K562 (cell line): ENCODE measurements around the gene RASD2. TPM values are rescaled to one million over a fixed set of nuclear protein-coding genes. Genes with fewer than 3 reads are reported as not detected.

ENCODE experiments used
- ATAC-seq: fragments of 200-7000 bp; cut with Tn5 transposase; 3 replicates; pipeline ENCODE4 v1.9.1; 2020; ENCODE audit warnings: moderate library complexity
- BruUV-seq: library from RNA; stranded (reverse); fragments of 400-500 nt; replicated peaks from 2 replicates; lab custom pipeline; 2021; lab: Mats Ljungman, UMichigan
- CTCF ChIA-PET: fragments of 300-600 bp; formaldehyde crosslinking; extraction: SDS; loops from one replicate; lab custom pipeline; 2021; ENCODE audit warnings: low intra/inter-chr PET ratio; lab: Yijun Ruan, JAX
- POLR2A ChIA-PET: fragments of 300-600, 350-650 bp; sonication (Branson Sonifier 250); formaldehyde crosslinking; extraction: SDS; loops from one replicate; lab custom pipeline; 2021; ENCODE audit warnings: antibody characterized with exemption, inconsistent platforms; lab: Yijun Ruan, JAX
- DNase-seq, 4 experiments: peaks; one replicate each; pipeline versions ENCODE4 v3.0.0 to v3.0.0-alpha.2; 2011 to 2018; ENCODE audit warnings: low spot score in 3 of 4, mixed read lengths in 3 of 4; ENCODE audit errors: extremely low read depth in 1 of 4
- FAIRE-seq: peaks from 2 replicates; lab custom pipeline; 2011; peaks lifted over from hg19 to GRCh38; lab: Jason Lieb, UNC
- H2AFZ ChIP-seq: 2 replicates; pipeline ENCODE4 v1.6.0; 2011; ENCODE audit warnings: low read depth, low read length, control low read depth, inconsistent platforms
- H3K27ac ChIP-seq: fragments of 200-600 bp; 3 replicates; pipeline ENCODE4 v1.8.0; 2011; ENCODE audit warnings: low read depth, mild to moderate bottlenecking, control low read depth, inconsistent platforms, low read length, moderate library complexity, mixed read lengths; ENCODE audit errors: extremely low read depth
- H3K27me3 ChIP-seq, 2 experiments: fragments of 300-600 bp in 1 of 2; 2 replicates in 1 of 2; 3 replicates in 1 of 2; pipeline versions ENCODE4 v1.6.0 to v1.8.0; 2011; ENCODE audit warnings: inconsistent platforms in 2 of 2, low read length in 2 of 2, mild to moderate bottlenecking in 1 of 2, mixed read lengths in 1 of 2, moderate library complexity in 1 of 2; ENCODE audit not compliant: control insufficient read depth in 2 of 2, insufficient read depth in 2 of 2
- H3K36me3 ChIP-seq: fragments of 300-600 bp; 3 replicates; pipeline ENCODE4 v1.8.0; 2011; ENCODE audit warnings: mild to moderate bottlenecking, low read length, inconsistent platforms; ENCODE audit not compliant: control insufficient read depth, insufficient read depth
- H3K4me1 ChIP-seq, 2 experiments: fragments of 200-600 bp in 1 of 2; replicated peaks in 1 of 2; 2 replicates in 1 of 2; 3 replicates in 1 of 2; pipeline versions ENCODE4 v1.5.1 to v1.8.0; 2011; ENCODE audit warnings: inconsistent platforms in 2 of 2, low read length in 2 of 2, mild to moderate bottlenecking in 1 of 2, mixed read lengths in 1 of 2, moderate library complexity in 1 of 2; ENCODE audit not compliant: control insufficient read depth in 2 of 2, insufficient read depth in 2 of 2
- H3K4me2 ChIP-seq: 2 replicates; pipeline ENCODE4 v1.6.1; 2011; ENCODE audit warnings: low read length, control low read depth, inconsistent platforms, mixed read lengths; ENCODE audit not compliant: insufficient read depth
- H3K4me3 ChIP-seq: fragments of 200-600 bp; sonication (generic), shearing (Covaris generic); 2 replicates; pipeline ENCODE4 v1.5.1; 2016; ENCODE audit warnings: control low read depth, inconsistent platforms
- H3K79me2 ChIP-seq: fragments of 200-600 bp; 3 replicates; pipeline ENCODE4 v1.8.0; 2011; ENCODE audit warnings: low read length, inconsistent platforms; ENCODE audit not compliant: control insufficient read depth, insufficient read depth
- H3K9ac ChIP-seq, 2 experiments: 2 replicates each; pipeline versions ENCODE4 v1.6.0 to v1.6.1; 2011; ENCODE audit warnings: low read depth in 2 of 2, low read length in 2 of 2, control low read depth in 1 of 2, inconsistent platforms in 1 of 2, mild to moderate bottlenecking in 1 of 2, mixed read lengths in 1 of 2; ENCODE audit not compliant: insufficient read depth in 1 of 2
- H3K9me1 ChIP-seq: one replicate; pipeline ENCODE4 v1.6.0; 2011; ENCODE audit warnings: inconsistent platforms, mild to moderate bottlenecking, low read length, moderate library complexity; ENCODE audit not compliant: control insufficient read depth, insufficient read depth
- H3K9me3 ChIP-seq: replicated peaks from 2 replicates; pipeline ENCODE4 v1.5.1; 2011; ENCODE audit warnings: low read depth, low read length, inconsistent platforms; ENCODE audit not compliant: control insufficient read depth, insufficient read depth
- H4K20me1 ChIP-seq: replicated peaks from 2 replicates; pipeline ENCODE4 v1.6.1; 2011; ENCODE audit warnings: low read length, inconsistent platforms, mixed read lengths; ENCODE audit not compliant: control insufficient read depth, insufficient read depth
- CCAR2 ChIP-seq: fragments of 200-400 bp; formaldehyde crosslinking; IDR thresholded peaks from 2 replicates; pipeline ENCODE4 v1.6.1; 2017; ENCODE audit warnings: mild to moderate bottlenecking, low read depth, low read length
- CREM ChIP-seq: IDR thresholded peaks from 2 replicates; pipeline ENCODE4 v1.6.1; 2014; ENCODE audit warnings: antibody characterized with exemption, low read depth
- ETS2 ChIP-seq: IDR thresholded peaks from 2 replicates; pipeline ENCODE4 v1.6.1; 2016; ENCODE audit warnings: borderline replicate concordance, missing genetic modification characterization, mild to moderate bottlenecking, moderate library complexity, missing compliant biosample characterization; ENCODE audit not compliant: poor library complexity, severe bottlenecking
- EZH2 ChIP-seq: IDR thresholded peaks from 2 replicates; pipeline ENCODE4 v1.6.1; 2012; ENCODE audit warnings: low read depth, mild to moderate bottlenecking, inconsistent platforms, low read length, borderline replicate concordance
- KLF16 ChIP-seq: IDR thresholded peaks from 2 replicates; pipeline ENCODE4 v1.6.1; 2016; ENCODE audit warnings: antibody characterized with exemption
- MBD2 ChIP-seq: sonication (generic); IDR thresholded peaks from 2 replicates; pipeline ENCODE4 v1.6.1; 2016; ENCODE audit warnings: low read depth, borderline replicate concordance
- MYBL2 ChIP-seq, 2 experiments: fragments of 450-650 bp in 1 of 2; sonication (generic) in 1 of 2; formaldehyde crosslinking in 1 of 2; IDR thresholded peaks; 2 replicates each; pipeline versions ENCODE4 v1.6.1 to v1.8.1; 2017 to 2022; ENCODE audit warnings: borderline replicate concordance in 1 of 2, inconsistent platforms in 1 of 2, low read depth in 1 of 2, mild to moderate bottlenecking in 1 of 2, missing genetic modification reagents in 1 of 2, moderate library complexity in 1 of 2
- YBX1 ChIP-seq: fragments of 450-650 bp; IDR thresholded peaks from 2 replicates; pipeline ENCODE4 v1.7.1; 2016; ENCODE audit warnings: mild to moderate bottlenecking
- ZNF764 ChIP-seq: fragments of 250-450 bp; sonication (Bioruptor Pico); IDR thresholded peaks from 2 replicates; pipeline ENCODE4 v1.4.0; 2020; ENCODE audit warnings: low read depth, mild to moderate bottlenecking, moderate library complexity
- ZSCAN32 ChIP-seq: fragments of 450-650 bp; formaldehyde crosslinking; IDR thresholded peaks from 2 replicates; pipeline ENCODE4 v1.4.0; 2020; ENCODE audit warnings: mild to moderate bottlenecking, moderate library complexity
- WGBS: fragments of 100-300 bp; shearing (Covaris generic); methylation state at CpG from one replicate; pipeline ENCODE4 v1.1.6; 2016; ENCODE audit warnings: low coverage, mixed read lengths; ENCODE audit not compliant: insufficient coverage; ENCODE audit errors: missing lambda C conversion rate; 5-methylcytosine and 5-hydroxymethylcytosine counted together
- in situ Hi-C: fragments of 300-500 bp; cut with MboI; formaldehyde crosslinking; loops from 4 replicates; pipeline ENCODE4 v1.15.0; 2018; ENCODE audit warnings: inconsistent platforms, mixed read lengths
- intact Hi-C: fragments of 100-400 bp; cut with micrococcal nuclease; formaldehyde crosslinking; loops from 2 replicates; pipeline ENCODE4 v1.14.2; 2022
- polyA plus RNA-seq, 8 experiments: library from polyadenylated mRNA; depleted of rRNA in 4 of 8; stranded (reverse) in 5 of 8; unstranded in 3 of 8; fragments of >200 nt; fragmentation: Nextera tagmentation in 2 of 8; fragmentation: Illumina TruSeq in 1 of 8; extraction: Ambion mirVana in 2 of 8; extraction: Trizol in 1 of 8; gene quantifications; 2 replicates each; pipeline versions ENCODE4 v1.2.1 to v1.2.3, GENCODE V29; 2011 to 2014; ENCODE audit warnings: inconsistent platforms in 1 of 8, missing spikeins in 1 of 8
- total RNA-seq, 7 experiments: library from RNA; depleted of rRNA in 6 of 7; stranded (reverse); fragments of >200 nt in 6 of 7; fragmentation: Illumina TruSeq in 2 of 7; extraction: Trizol in 2 of 7; gene quantifications; 2 replicates each; pipeline versions ENCODE4 v1.2.1 to v1.2.3, GENCODE V29; 2011 to 2021; ENCODE audit warnings: low replicate concordance in 1 of 7
- TF ChIP-seq, protein P1 (sequence below): fragments of 450-650 bp; IDR thresholded peaks from 2 replicates; pipeline ENCODE4 v1.6.1; 2016; ENCODE audit warnings: mild to moderate bottlenecking
- TF ChIP-seq, protein P2 (sequence below): fragments of 450-650 bp; IDR thresholded peaks from 2 replicates; pipeline ENCODE4 v1.6.1; 2016; ENCODE audit warnings: missing biosample characterization, missing genetic modification characterization
- TF ChIP-seq, protein P3 (sequence below): sonication (generic); formaldehyde crosslinking; IDR thresholded peaks from 2 replicates; pipeline ENCODE4 v1.8.1; 2022; ENCODE audit warnings: missing genetic modification reagents

The RASD2 gene
- total and polyA plus RNA-seq, 9 of the 15 experiments (the other 6 are each of a cell fraction or from before 2014, with no cell fraction given) = 0.05 TPM; not detected in 8

DNA sequence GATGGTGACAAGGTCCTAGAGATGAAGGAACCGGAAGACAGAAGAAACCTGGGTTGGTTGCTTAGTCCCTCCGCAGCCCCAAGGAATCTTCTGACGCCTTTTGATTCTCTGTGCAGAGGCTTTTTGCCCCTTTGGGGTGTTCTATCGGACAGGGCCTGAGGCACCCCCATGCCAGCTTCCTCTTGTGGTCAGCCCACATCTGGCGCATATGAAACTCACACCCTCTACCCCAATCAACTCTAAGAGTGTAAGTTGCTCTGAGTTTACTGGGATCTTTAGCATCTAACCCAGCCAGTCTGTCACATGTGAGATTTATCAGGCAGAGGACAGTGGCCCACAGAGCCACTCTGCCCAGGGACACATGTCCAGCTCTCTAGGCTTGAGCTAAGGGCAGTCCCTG lies 17.4 kb downstream of the RASD2 start:
- no peak for ATAC-seq
- FAIRE-seq = no peak
- ChIA-PET CTCF (no interaction called here), POLR2A (no interaction called here)
- Histone ChIP-seq H3K4me1 (peaks cover 0 to 1% of the 10 kb centered on the region in 2 experiments; a peak in 2 of 5 replicates), H3K36me3 (no peaks in the 10 kb centered on the region), H3K9ac (no peak overlapping the region), H4K20me1 (no peaks in the 10 kb centered on the region), H3K9me1 (no peaks in the 10 kb centered on the region), H3K4me2 (no peak overlapping the region), H2AFZ (no peak overlapping the region), H3K27ac (no peak overlapping the region), H3K9me3 (no peaks in the 10 kb centered on the region; the same call in 1 of the 2 replicates), H3K4me3 (no peak overlapping the region), H3K79me2 (no peaks in the 10 kb centered on the region), H3K27me3 (peaks cover 8 to 49% of the 10 kb centered on the region in 2 experiments; a peak in 4 of 5 replicates)
- WGBS = 8% methylated on average over 5 of the region's 5 CpGs
- DNase-seq = no peak
- no peak for TF ChIP-seq CCAR2
- no peak for TF ChIP-seq ZSCAN32
- no peak for TF ChIP-seq CREM
- no peak for TF ChIP-seq KLF16
- no peak for TF ChIP-seq EZH2
- TF ChIP-seq, protein P1, sequence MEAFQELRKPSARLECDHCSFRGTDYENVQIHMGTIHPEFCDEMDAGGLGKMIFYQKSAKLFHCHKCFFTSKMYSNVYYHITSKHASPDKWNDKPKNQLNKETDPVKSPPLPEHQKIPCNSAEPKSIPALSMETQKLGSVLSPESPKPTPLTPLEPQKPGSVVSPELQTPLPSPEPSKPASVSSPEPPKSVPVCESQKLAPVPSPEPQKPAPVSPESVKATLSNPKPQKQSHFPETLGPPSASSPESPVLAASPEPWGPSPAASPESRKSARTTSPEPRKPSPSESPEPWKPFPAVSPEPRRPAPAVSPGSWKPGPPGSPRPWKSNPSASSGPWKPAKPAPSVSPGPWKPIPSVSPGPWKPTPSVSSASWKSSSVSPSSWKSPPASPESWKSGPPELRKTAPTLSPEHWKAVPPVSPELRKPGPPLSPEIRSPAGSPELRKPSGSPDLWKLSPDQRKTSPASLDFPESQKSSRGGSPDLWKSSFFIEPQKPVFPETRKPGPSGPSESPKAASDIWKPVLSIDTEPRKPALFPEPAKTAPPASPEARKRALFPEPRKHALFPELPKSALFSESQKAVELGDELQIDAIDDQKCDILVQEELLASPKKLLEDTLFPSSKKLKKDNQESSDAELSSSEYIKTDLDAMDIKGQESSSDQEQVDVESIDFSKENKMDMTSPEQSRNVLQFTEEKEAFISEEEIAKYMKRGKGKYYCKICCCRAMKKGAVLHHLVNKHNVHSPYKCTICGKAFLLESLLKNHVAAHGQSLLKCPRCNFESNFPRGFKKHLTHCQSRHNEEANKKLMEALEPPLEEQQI = no peak
- TF ChIP-seq MYBL2 (IDR thresholded peaks at IDR 0.05; ENCODE audit: low read depth) = no peak
- TF ChIP-seq MYBL2 (CRISPR knock-in tag; IDR thresholded peaks at IDR 0.05; ENCODE audit: borderline replicate concordance) = no peak
- TF ChIP-seq, protein P2, sequence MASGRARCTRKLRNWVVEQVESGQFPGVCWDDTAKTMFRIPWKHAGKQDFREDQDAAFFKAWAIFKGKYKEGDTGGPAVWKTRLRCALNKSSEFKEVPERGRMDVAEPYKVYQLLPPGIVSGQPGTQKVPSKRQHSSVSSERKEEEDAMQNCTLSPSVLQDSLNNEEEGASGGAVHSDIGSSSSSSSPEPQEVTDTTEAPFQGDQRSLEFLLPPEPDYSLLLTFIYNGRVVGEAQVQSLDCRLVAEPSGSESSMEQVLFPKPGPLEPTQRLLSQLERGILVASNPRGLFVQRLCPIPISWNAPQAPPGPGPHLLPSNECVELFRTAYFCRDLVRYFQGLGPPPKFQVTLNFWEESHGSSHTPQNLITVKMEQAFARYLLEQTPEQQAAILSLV (tag) = no peak
- no peak for TF ChIP-seq MBD2
- no peak for TF ChIP-seq YBX1
- TF ChIP-seq ETS2 = no peak
- TF ChIP-seq ZNF764 (CRISPR knock-in tag) = no peak
- TF ChIP-seq, protein P3, sequence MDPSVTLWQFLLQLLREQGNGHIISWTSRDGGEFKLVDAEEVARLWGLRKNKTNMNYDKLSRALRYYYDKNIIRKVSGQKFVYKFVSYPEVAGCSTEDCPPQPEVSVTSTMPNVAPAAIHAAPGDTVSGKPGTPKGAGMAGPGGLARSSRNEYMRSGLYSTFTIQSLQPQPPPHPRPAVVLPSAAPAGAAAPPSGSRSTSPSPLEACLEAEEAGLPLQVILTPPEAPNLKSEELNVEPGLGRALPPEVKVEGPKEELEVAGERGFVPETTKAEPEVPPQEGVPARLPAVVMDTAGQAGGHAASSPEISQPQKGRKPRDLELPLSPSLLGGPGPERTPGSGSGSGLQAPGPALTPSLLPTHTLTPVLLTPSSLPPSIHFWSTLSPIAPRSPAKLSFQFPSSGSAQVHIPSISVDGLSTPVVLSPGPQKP = no peak
- no TSS peak for BruUV-seq
- intact Hi-C loops = no loop called here
- in situ Hi-C loops = no loop called here
